Measurements from ENCODE around the gene CTU2.

Gene CTU2

GRCh38 chr16:88726408-88726749 lies 20.1 kb downstream of the CTU2 start:
- ATAC-seq = no peak
- TF ChIP-seq ZC3H10 (CRISPR knock-in tag; IDR thresholded peaks at IDR 0.05) = no peak
- TF ChIP-seq POU6F1 (CRISPR knock-in tag; IDR thresholded peaks at IDR 0.05; ENCODE audit: borderline replicate concordance, low read depth) = no peak
- TF ChIP-seq ISL1 (CRISPR knock-in tag; IDR thresholded peaks at IDR 0.05) = no peak
- TF ChIP-seq ZFP3 (CRISPR knock-in tag; IDR thresholded peaks at IDR 0.05) = no peak
- no peak for TF ChIP-seq PATZ1 (CRISPR knock-in tag; IDR thresholded peaks at IDR 0.05; ENCODE audit: borderline replicate concordance)
- no peak for TF ChIP-seq RARB (CRISPR knock-in tag; IDR thresholded peaks at IDR 0.05)
- TF ChIP-seq TOX (CRISPR knock-in tag; IDR thresholded peaks at IDR 0.05; ENCODE audit: borderline replicate concordance) = no peak

GRCh38 chr16:88726981-88727380 lies 20.7 kb downstream of the CTU2 start:
- no peak for ATAC-seq

More at GRCh38 chr16:88726981-88727380, 20.7 kb downstream of the CTU2 start:
- TF ChIP-seq ZFP30 (CRISPR knock-in tag; IDR thresholded peaks at IDR 0.05) = no peak
- TF ChIP-seq ZNF70 (CRISPR knock-in tag; IDR thresholded peaks at IDR 0.05) = no peak
- TF ChIP-seq RARB (CRISPR knock-in tag; IDR thresholded peaks at IDR 0.05) = no peak
- no peak for TF ChIP-seq ARNTL (CRISPR knock-in tag; IDR thresholded peaks at IDR 0.05; ENCODE audit: borderline replicate concordance, low read depth)
- no peak for TF ChIP-seq PPARA (CRISPR knock-in tag; IDR thresholded peaks at IDR 0.05; ENCODE audit: borderline replicate concordance)
- TF ChIP-seq ZNF565 (CRISPR knock-in tag; conservative IDR thresholded peaks at IDR 0.05; ENCODE audit: low read depth) = no peak
- TF ChIP-seq ESRRG (CRISPR knock-in tag; IDR thresholded peaks at IDR 0.05) = no peak
- no peak for TF ChIP-seq TCF4 (CRISPR knock-in tag; IDR thresholded peaks at IDR 0.05; ENCODE audit: borderline replicate concordance)
- TF ChIP-seq POU6F1 (CRISPR knock-in tag; IDR thresholded peaks at IDR 0.05; ENCODE audit: borderline replicate concordance, low read depth) = no peak
- TF ChIP-seq CSRNP3 (CRISPR knock-in tag; IDR thresholded peaks at IDR 0.05) = no peak
- TF ChIP-seq SNAI2 (CRISPR knock-in tag; IDR thresholded peaks at IDR 0.05) = no peak
- TF ChIP-seq CSDC2 (CRISPR knock-in tag; IDR thresholded peaks at IDR 0.05) = no peak
- TF ChIP-seq BACH2 (CRISPR knock-in tag; IDR thresholded peaks at IDR 0.05; ENCODE audit: borderline replicate concordance) = no peak
- TF ChIP-seq PATZ1 (CRISPR knock-in tag; IDR thresholded peaks at IDR 0.05; ENCODE audit: borderline replicate concordance) = no peak
- no peak for TF ChIP-seq ZFP3 (CRISPR knock-in tag; IDR thresholded peaks at IDR 0.05)
- TF ChIP-seq ZC3H10 (CRISPR knock-in tag; IDR thresholded peaks at IDR 0.05) = no peak
- TF ChIP-seq ZNF8 (CRISPR knock-in tag; IDR thresholded peaks at IDR 0.05) = no peak
- TF ChIP-seq TOX (CRISPR knock-in tag; IDR thresholded peaks at IDR 0.05; ENCODE audit: borderline replicate concordance) = no peak
- no peak for TF ChIP-seq CREB5 (CRISPR knock-in tag; IDR thresholded peaks at IDR 0.05; ENCODE audit: low read depth)
